Breast epithelium (tissue), 4 donors: ENCODE results near the gene CPXM2. TPM values are rescaled to one million over a fixed set of nuclear protein-coding genes. Genes with fewer than 3 reads are reported as not detected.

Experiments
- DNase-seq, 2 donors: peaks; one replicate each; pipeline ENCODE4 v3.0.0-alpha.2; 2019; ENCODE audit warnings: low spot score in 2 of 2
- H3K27ac ChIP-seq, 2 donors: fragments of 200-600 bp; sonication (generic) in 1 of 2; one replicate each; pipeline ENCODE4 v1.5.1; 2016 to 2019; ENCODE audit warnings: mild to moderate bottlenecking in 1 of 2
- H3K27me3 ChIP-seq, 2 donors: fragments of 200-600 bp; sonication (generic) in 1 of 2; one replicate each; pipeline versions ENCODE4 v1.5.1 to v1.6.0; 2017 to 2019; ENCODE audit warnings: control low read depth in 1 of 2, mild to moderate bottlenecking in 1 of 2
- H3K36me3 ChIP-seq: fragments of 200-600 bp; one replicate; pipeline ENCODE4 v1.5.1; 2019
- H3K4me1 ChIP-seq, 2 donors: fragments of 200-600 bp; sonication (generic); one replicate each; pipeline ENCODE4 v1.5.1; 2016 to 2019; ENCODE audit warnings: control low read depth in 1 of 2
- H3K4me3 ChIP-seq, 3 donors: fragments of 200-600 bp; sonication (generic); 1 replicate in 2 of 3; 2 replicates in 1 of 3; pipeline ENCODE4 v1.5.1; 2016 to 2019; ENCODE audit warnings: mild to moderate bottlenecking in 3 of 3, moderate library complexity in 2 of 3
- H3K9me3 ChIP-seq, 2 donors: fragments of 200-600 bp; sonication (generic) in 1 of 2; one replicate each; pipeline ENCODE4 v1.5.1; 2016 to 2019; ENCODE audit warnings: control low read depth in 1 of 2
- CTCF ChIP-seq, 3 donors: fragments of 450-650 bp; IDR thresholded peaks; one replicate each; pipeline ENCODE4 v1.5.1; 2016 to 2017; ENCODE audit warnings: antibody characterized with exemption in 3 of 3, mild to moderate bottlenecking in 3 of 3, moderate library complexity in 3 of 3
- POLR2A ChIP-seq: fragments of 450-650 bp; IDR thresholded peaks from one replicate; pipeline ENCODE4 v1.6.1; 2016; ENCODE audit warnings: antibody characterized with exemption, mild to moderate bottlenecking, moderate library complexity
- POLR2AphosphoS5 ChIP-seq, 3 donors: sonication (generic); formaldehyde crosslinking; IDR thresholded peaks; one replicate each; pipeline ENCODE4 v1.6.1; 2017; ENCODE audit warnings: antibody characterized with exemption in 3 of 3
- intact Hi-C: fragments of 100-400 bp; cut with DNase I; formaldehyde crosslinking; loops from one replicate; pipeline ENCODE4 v1.15.1; 2023; ENCODE audit warnings: low total_unique reads
- total RNA-seq, 3 donors: library from RNA; depleted of rRNA; stranded (reverse); fragments of >200 nt; gene quantifications; one replicate each; pipeline ENCODE4 v1.1.0, GENCODE V29; 2016

CPXM2 gene
- total RNA-seq, 3 donors from 2014 or later, result 5.3 to 16.7 (median 7.2) TPM

- no peak overlapping the region for H3K27ac ChIP-seq
- intact Hi-C loops, result no loop called here
Observed at GRCh38 chr10:123896246-123896927, 4.8 kb upstream of the CPXM2 start.

GRCh38 chr10:123893651-123894050, 2.0 kb upstream of the CPXM2 start:
- intact Hi-C loops, result loop anchor here (2.0 kb wide), 1 partner anchor 21 kb away; no protein-coding TSS in a partner anchor
- TF ChIP-seq POLR2AphosphoS5 (IDR thresholded peaks at IDR 0.05), result no peak
- Histone ChIP-seq H3K4me1 (no peaks in the 10 kb centered on the region), H3K27me3 (peaks cover 0 to 10% of the 10 kb centered on the region in 2 donors), H3K27ac (no peak overlapping the region), H3K36me3 (no peaks in the 10 kb centered on the region), H3K9me3 (no peaks in the 10 kb centered on the region), H3K4me3 (no peak overlapping the region)
- DNase-seq, result no peak

More at GRCh38 chr10:123896246-123896927, 4.8 kb upstream of the CPXM2 start:
- no peaks in the 10 kb centered on the region for H3K4me1 ChIP-seq
- no peak overlapping the region for H3K4me3 ChIP-seq
- peaks cover 6 to 9% of the 10 kb centered on the region in 2 donors for H3K9me3 ChIP-seq
- peaks cover 0 to under 1% of the 10 kb centered on the region in 2 donors for H3K27me3 ChIP-seq
- TF ChIP-seq CTCF (IDR thresholded peaks at IDR 0.05) (no peak), POLR2A (no peak), POLR2AphosphoS5 (IDR thresholded peaks at IDR 0.05) (no peak)
- H3K36me3 ChIP-seq, result no peaks in the 10 kb centered on the region
- DNase-seq, result no peak

DNA sequence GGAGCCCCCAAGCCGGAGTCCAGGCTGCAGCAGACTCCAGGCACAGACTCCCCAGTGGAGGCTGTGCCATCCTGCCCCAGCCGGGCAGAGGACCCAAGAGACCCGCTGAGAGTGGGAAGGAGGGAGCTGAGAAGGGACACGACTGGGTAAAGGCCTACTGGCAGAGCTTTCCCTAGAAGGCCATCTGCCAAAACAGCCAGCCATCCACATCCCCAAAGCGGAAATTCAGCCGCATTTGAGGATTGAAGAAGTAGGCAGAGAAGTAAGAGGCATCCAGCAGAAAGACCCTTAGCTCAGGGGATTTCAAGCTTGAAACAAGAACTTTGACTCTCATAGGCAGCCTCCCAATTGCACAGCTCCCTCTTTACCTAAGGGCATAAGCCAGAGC, 857 bp downstream of the CPXM2 start:
- Histone ChIP-seq H3K9me3 (no peaks in the 10 kb centered on the region), H3K27ac (peak overlapping the region; percentile 60 to 89)
- intact Hi-C loops, result no loop called here

DNA sequence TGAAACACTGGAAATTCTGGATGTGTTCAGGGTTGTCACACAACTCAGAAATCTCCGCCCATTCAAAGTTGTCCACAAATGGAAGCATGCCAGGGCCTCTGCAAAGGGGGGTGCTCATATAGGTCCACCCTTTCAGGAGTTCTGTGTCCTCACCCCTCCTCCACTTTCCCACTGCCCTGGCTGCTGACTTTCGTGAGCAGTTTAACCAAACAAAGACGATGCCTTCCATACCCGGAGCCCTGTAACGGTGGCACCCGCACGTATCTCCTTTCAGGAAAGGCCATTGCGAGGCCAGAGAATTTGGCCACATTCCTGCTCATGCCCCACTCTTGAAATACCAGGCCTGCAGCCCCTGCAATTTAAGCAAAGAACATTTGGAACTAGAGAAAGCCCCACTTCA, 1.4 kb downstream of the CPXM2 start:
- Histone ChIP-seq H3K27me3 (peaks cover 0 to 10% of the 10 kb centered on the region in 2 donors), H3K27ac (peak overlapping the region; percentile 60 to 89), H3K9me3 (no peaks in the 10 kb centered on the region), H3K4me3 (peak overlapping the region; percentile 49 to 64 (median 53)), H3K4me1 (no peaks in the 10 kb centered on the region), H3K36me3 (no peaks in the 10 kb centered on the region)
- TF ChIP-seq POLR2A, result no peak
- no peak for TF ChIP-seq CTCF (IDR thresholded peaks at IDR 0.05)
- no peak for TF ChIP-seq POLR2AphosphoS5 (IDR thresholded peaks at IDR 0.05)
- intact Hi-C loops, result no loop called here
- no peak for DNase-seq

More for the DNA sequence above, 857 bp downstream of the CPXM2 start:
- no peaks in the 10 kb centered on the region for H3K36me3 ChIP-seq
- TF ChIP-seq POLR2AphosphoS5 (IDR thresholded peaks at IDR 0.05) (no peak), CTCF (IDR thresholded peaks at IDR 0.05) (no peak), POLR2A (no peak)
- DNase-seq, result no peak
- H3K27me3 ChIP-seq, result peaks cover 0 to 10% of the 10 kb centered on the region in 2 donors
- no peaks in the 10 kb centered on the region for H3K4me1 ChIP-seq
- peak overlapping the region; percentile 49 to 64 (median 53) for H3K4me3 ChIP-seq

- no peaks in the 10 kb centered on the region for H3K9me3 ChIP-seq
- H3K36me3 ChIP-seq, result no peaks in the 10 kb centered on the region
- intact Hi-C loops, result no loop called here
- DNase-seq, result no peak
- peaks cover 0 to 10% of the 10 kb centered on the region in 2 donors for H3K27me3 ChIP-seq
- H3K4me3 ChIP-seq, result peak overlapping the region; percentile 49 to 64 (median 53)
- no peak for TF ChIP-seq CTCF (IDR thresholded peaks at IDR 0.05)
- no peak for TF ChIP-seq POLR2A
- no peak for TF ChIP-seq POLR2AphosphoS5 (IDR thresholded peaks at IDR 0.05)
- no peaks in the 10 kb centered on the region for H3K4me1 ChIP-seq
- H3K27ac ChIP-seq, result peak overlapping the region; percentile 8 to 89
Observed at GRCh38 chr10:123889821-123890220, 1.8 kb downstream of the CPXM2 start.
